ENCODE measurements around the gene SLC30A5.

Gene SLC30A5

DNA sequence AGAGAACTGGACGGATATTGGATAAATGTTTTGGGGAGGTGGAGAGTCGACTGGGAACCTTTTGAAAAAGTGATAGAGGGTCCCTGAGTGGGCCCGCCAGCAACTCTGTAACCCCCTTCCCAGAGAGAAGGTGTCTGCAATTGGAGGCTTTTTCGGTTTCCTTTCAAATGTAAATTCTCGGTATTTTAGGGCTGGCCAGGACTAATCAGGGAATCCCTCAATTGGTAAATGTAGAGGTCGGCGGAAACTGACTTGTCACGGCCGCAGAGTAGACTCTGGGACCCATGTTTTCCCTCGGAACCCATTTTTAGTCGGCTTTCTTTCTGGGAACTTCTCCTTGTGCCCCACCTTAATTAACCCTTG lies 73.7 kb downstream of the SLC30A5 start:
- H3K4me3 ChIP-seq (ENCODE audit: low read depth, low read length) = peak overlapping the region; percentile 81
- TF ChIP-seq, protein P1, sequence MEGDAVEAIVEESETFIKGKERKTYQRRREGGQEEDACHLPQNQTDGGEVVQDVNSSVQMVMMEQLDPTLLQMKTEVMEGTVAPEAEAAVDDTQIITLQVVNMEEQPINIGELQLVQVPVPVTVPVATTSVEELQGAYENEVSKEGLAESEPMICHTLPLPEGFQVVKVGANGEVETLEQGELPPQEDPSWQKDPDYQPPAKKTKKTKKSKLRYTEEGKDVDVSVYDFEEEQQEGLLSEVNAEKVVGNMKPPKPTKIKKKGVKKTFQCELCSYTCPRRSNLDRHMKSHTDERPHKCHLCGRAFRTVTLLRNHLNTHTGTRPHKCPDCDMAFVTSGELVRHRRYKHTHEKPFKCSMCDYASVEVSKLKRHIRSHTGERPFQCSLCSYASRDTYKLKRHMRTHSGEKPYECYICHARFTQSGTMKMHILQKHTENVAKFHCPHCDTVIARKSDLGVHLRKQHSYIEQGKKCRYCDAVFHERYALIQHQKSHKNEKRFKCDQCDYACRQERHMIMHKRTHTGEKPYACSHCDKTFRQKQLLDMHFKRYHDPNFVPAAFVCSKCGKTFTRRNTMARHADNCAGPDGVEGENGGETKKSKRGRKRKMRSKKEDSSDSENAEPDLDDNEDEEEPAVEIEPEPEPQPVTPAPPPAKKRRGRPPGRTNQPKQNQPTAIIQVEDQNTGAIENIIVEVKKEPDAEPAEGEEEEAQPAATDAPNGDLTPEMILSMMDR (IDR thresholded peaks at IDR 0.05; ENCODE audit: borderline replicate concordance, insufficient read depth, low read depth, low read length) = no peak

DNA sequence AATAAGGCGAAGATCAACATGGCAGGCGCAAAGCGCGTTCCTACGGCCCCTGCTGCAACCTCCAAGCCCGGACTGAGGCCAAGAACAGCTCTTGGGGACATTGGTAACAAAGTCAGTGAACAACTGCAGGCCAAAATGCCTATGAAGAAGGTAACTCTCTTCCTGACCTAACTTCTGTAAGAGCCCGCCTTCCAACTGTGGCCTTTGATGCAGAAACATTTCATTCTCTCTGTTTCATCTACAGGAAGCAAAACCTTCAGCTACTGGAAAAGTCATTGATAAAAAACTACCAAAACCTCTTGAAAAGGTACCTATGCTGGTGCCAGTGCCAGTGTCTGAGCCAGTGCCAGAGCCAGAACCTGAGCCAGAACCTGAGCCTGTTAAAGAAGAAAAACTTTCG lies 74.1 kb downstream of the SLC30A5 start:
- H3K4me3 ChIP-seq (ENCODE audit: low read depth, low read length) = peak overlapping the region; percentile 81
- TF ChIP-seq, protein P1 (IDR thresholded peaks at IDR 0.05; ENCODE audit: borderline replicate concordance, insufficient read depth, low read depth, low read length) = no peak

DNA sequence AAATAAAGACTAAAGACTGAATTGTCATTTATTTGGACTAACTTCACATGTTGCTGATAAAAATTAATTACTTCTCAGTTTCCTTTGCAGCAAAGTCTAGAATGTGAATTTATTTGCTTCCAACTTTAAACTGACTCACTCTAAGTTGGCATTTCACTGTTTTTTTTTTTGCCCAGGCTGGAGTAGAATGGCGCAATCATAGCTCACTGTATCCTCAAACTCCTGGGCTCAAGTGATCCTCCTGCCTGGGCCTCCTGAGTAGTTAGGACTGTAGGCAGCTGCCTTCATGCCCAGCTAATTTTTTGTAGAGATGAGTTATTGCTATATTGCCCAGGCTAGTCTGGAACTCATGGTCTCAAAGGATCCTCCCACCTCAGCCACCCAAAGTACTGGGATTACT lies 76.7 kb downstream of the SLC30A5 start:
- TF ChIP-seq, protein P1 (IDR thresholded peaks at IDR 0.05; ENCODE audit: borderline replicate concordance, insufficient read depth, low read depth, low read length) = no peak
- no peak overlapping the region for H3K4me3 ChIP-seq (ENCODE audit: low read depth, low read length)

DNA sequence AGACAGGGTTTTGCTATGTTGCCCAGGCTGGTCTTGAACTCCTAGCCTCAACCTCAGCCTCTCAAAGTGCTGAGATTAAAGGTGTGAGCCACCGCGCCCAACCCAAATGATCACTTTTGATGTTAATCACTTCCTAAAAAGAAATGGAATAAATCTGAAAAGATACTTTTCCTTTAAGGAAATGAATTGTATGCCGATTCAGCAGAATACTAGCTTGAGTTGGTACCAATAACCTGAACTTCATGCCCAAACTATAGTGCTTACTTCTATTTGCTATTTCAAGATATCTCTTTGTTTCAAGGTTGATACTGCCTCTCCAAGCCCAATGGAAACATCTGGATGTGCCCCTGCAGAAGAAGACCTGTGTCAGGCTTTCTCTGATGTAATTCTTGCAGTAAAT lies 77.2 kb downstream of the SLC30A5 start:
- no peak overlapping the region for H3K4me3 ChIP-seq (ENCODE audit: low read depth, low read length)
- TF ChIP-seq, protein P1 (IDR thresholded peaks at IDR 0.05; ENCODE audit: borderline replicate concordance, insufficient read depth, low read depth, low read length) = no peak

Measured in GM12875 (cell line).